SK-N-MC (cell line): ENCODE results near the gene TPX2.
A peak's percentile ranks its signal among the peaks of the same experiment; 100 is the strongest.

Experiments used
- DNase-seq: peaks from one replicate; pipeline ENCODE4 v3.0.0-alpha.2; 2011; ENCODE audit warnings: low read depth, low spot score
- H3K27ac ChIP-seq: fragments of 200-600 bp; sonication (generic); 2 replicates; pipeline ENCODE4 v1.5.1; 2016; ENCODE audit warnings: mixed run types
- H3K36me3 ChIP-seq: fragments of 200-600 bp; sonication (generic); 2 replicates; pipeline ENCODE4 v1.6.1; 2017; ENCODE audit warnings: antibody characterized with exemption, low read length, mixed read lengths; ENCODE audit not compliant: insufficient read depth
- H3K4me3 ChIP-seq: fragments of 200-600 bp; sonication (generic); 2 replicates; pipeline ENCODE4 v1.5.1; 2016
- H3K9ac ChIP-seq: fragments of 200-600 bp; sonication (generic); 2 replicates; pipeline ENCODE4 v1.8.0; 2017; ENCODE audit warnings: mixed run types, mixed read lengths; ENCODE audit not compliant: insufficient read length
- H3K9me3 ChIP-seq: fragments of 200-600 bp; sonication (generic); 2 replicates; pipeline ENCODE4 v1.6.1; 2017; ENCODE audit warnings: low read depth, mild to moderate bottlenecking, antibody characterized with exemption, low read length, moderate library complexity, mixed read lengths
- EZH2 ChIP-seq: fragments of 200-600 bp; sonication (generic); IDR thresholded peaks from one replicate; pipeline ENCODE4 v1.6.1; 2017; ENCODE audit warnings: antibody characterized with exemption
- FOXP2 ChIP-seq: optimal IDR thresholded peaks from 2 replicates; pipeline ENCODE3; 2011; ENCODE audit warnings: mild to moderate bottlenecking, moderate library complexity; ENCODE audit not compliant: insufficient read depth; ENCODE audit errors: extremely low read length, control extremely low read depth
- POLR2AphosphoS5 ChIP-seq: IDR thresholded peaks from 2 replicates; pipeline ENCODE4 v1.6.1; 2012; ENCODE audit warnings: mild to moderate bottlenecking, low read depth, low read length, borderline replicate concordance

TPX2 gene

GRCh38 chr20:31738729-31739549 lies at the start of gene TPX2:
TSS of gene TPX2 (plus strand) at chr20:31739290. CDS start at chr20:31757477, 18,187 bp downstream.
- TF ChIP-seq EZH2 = no peak
- peak; percentile 92 for TF ChIP-seq POLR2AphosphoS5
- TF ChIP-seq FOXP2 = no peak
- no peaks in the 10 kb centered on the region for H3K9me3 ChIP-seq
- peak within 1 kb of the TSS; percentile 88 for H3K9ac ChIP-seq
- peak within 1 kb of the TSS; percentile 79 for H3K4me3 ChIP-seq
- peaks cover 22% of the 10 kb centered on the region for H3K36me3 ChIP-seq
- peak within 1 kb of the TSS; percentile 78 for H3K27ac ChIP-seq
- peak; percentile 92 for DNase-seq

GRCh38 chr20:31690124-31690666 lies 48.9 kb upstream of the TPX2 start:
- no peak for DNase-seq
- no peaks in the 10 kb centered on the region for H3K36me3 ChIP-seq
- H3K9me3 ChIP-seq = no peaks in the 10 kb centered on the region
- TF ChIP-seq POLR2AphosphoS5 (no peak), EZH2 (no peak), FOXP2 (no peak)
- no peak overlapping the region for H3K4me3 ChIP-seq
- H3K9ac ChIP-seq = no peak overlapping the region
- H3K27ac ChIP-seq = peak overlapping the region; percentile 60; the same call in 1 of the 2 replicates

- Histone ChIP-seq H3K9ac (no peak overlapping the region), H3K27ac (peak overlapping the region; percentile 68), H3K4me3 (peak overlapping the region; percentile 51; the same call in 1 of the 2 replicates), H3K9me3 (no peaks in the 10 kb centered on the region), H3K36me3 (no peaks in the 10 kb centered on the region)
- no peak for TF ChIP-seq POLR2AphosphoS5
- TF ChIP-seq FOXP2 = no peak
- DNase-seq = peak; percentile 30
Observed at GRCh38 chr20:31691646-31692275, 47.3 kb upstream of the TPX2 start.

- Histone ChIP-seq H3K36me3 (no peaks in the 10 kb centered on the region), H3K9ac (no peak overlapping the region), H3K27ac (no peak overlapping the region), H3K9me3 (no peaks in the 10 kb centered on the region), H3K4me3 (no peak overlapping the region)
- TF ChIP-seq FOXP2 (no peak), POLR2AphosphoS5 (no peak)
- DNase-seq = no peak
Observed at GRCh38 chr20:31693402-31693801, 45.7 kb upstream of the TPX2 start.

- H3K27ac ChIP-seq = no peak overlapping the region
- no peak for DNase-seq
Observed at GRCh38 chr20:31693987-31694661, 45.0 kb upstream of the TPX2 start.

GRCh38 chr20:31694842-31695593 lies 44.1 kb upstream of the TPX2 start:
- TF ChIP-seq POLR2AphosphoS5 = no peak
- no peak for TF ChIP-seq EZH2
- no peak for TF ChIP-seq FOXP2
- H3K27ac ChIP-seq = no peak overlapping the region
- no peak for DNase-seq
- no peak overlapping the region for H3K4me3 ChIP-seq
- H3K36me3 ChIP-seq = no peaks in the 10 kb centered on the region
- H3K9ac ChIP-seq = no peak overlapping the region
- no peaks in the 10 kb centered on the region for H3K9me3 ChIP-seq

More at GRCh38 chr20:31693987-31694661, 45.0 kb upstream of the TPX2 start:
- H3K9me3 ChIP-seq = no peaks in the 10 kb centered on the region
- H3K36me3 ChIP-seq = no peaks in the 10 kb centered on the region
- TF ChIP-seq EZH2 = no peak
- TF ChIP-seq POLR2AphosphoS5 = no peak
- TF ChIP-seq FOXP2 = no peak
- no peak overlapping the region for H3K4me3 ChIP-seq
- H3K9ac ChIP-seq = no peak overlapping the region

GRCh38 chr20:31695849-31696804 lies 43.0 kb upstream of the TPX2 start:
- TF ChIP-seq FOXP2 (no peak), POLR2AphosphoS5 (no peak), EZH2 (no peak)

More at GRCh38 chr20:31695849-31696804, 43.0 kb upstream of the TPX2 start:
- H3K27ac ChIP-seq = no peak overlapping the region
- DNase-seq = no peak
- H3K36me3 ChIP-seq = no peaks in the 10 kb centered on the region
- no peak overlapping the region for H3K4me3 ChIP-seq
- H3K9me3 ChIP-seq = no peaks in the 10 kb centered on the region
- no peak overlapping the region for H3K9ac ChIP-seq
